ENCODE results near the gene COMT. TPM values are rescaled to one million over a fixed set of nuclear protein-coding genes. Genes with fewer than 3 reads are reported as not detected.

The COMT gene
- total RNA-seq, 2 donors from 2014 or later = 28.2 to 37.3 TPM

GRCh38 chr22:19942157-19943081 lies 847 bp downstream of the COMT start:
- ATAC-seq (peak; percentile 30), DNase-seq (no peak)
- Mint-ChIP-seq H3K36me3 (ENCODE audit: low read depth) (peaks cover 2% of the 10 kb centered on the region), H3K27me3 (no peaks in the 10 kb centered on the region), H3K4me3 (peak overlapping the region; percentile 94), H3K4me1 (peaks cover 39% of the 10 kb centered on the region), H3K27ac (peak overlapping the region; percentile 93)
- H3K9me3 ChIP-seq (ENCODE audit: control insufficient read depth, low read length, poor library complexity, severe bottlenecking) = no peaks in the 10 kb centered on the region

DNA sequence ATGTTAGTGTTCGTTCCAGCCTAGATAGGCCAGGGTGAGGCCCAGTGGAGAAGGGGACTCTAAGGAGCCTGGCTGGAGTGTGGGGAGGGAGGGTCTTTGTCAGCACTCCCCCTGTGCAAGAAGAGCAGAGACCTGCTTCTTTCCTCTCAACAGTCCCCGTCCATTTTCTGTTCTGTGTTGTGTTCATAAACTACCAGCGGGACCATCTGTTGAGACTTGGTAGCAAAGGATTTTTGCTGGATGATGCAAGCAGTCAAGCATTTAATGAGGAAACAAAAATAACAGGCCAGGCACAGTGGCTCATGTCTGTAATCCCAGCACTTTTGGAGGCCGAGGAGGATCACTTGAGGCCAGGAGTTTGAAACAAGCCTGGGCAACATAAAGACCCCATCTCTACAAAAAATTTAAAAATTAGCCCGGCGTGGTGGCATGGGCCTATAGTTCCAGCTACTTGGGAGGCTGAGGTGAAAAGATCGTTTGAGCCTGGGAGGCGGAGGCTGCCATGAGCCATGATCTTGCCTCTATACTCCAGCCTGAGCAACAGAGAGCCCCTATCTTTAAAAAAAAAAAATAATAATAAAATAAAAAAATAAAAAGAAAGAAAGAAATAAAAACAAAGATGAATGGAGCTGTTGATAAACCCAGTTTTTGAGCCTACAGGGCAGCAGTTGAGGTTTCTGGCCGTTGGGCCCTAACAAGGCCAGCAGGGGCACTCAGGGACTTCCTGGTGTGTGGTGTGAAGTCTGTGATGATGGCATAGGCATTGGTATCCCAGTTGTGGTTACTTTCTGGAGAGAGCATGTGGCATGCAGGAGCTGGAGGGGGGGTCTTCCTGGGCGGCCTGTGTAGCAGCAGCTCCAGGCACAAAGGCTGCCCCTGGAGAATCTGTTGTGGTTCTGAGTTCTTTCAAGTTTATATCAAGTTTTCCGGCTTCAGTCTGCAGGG lies 1.8 kb downstream of the COMT start:
- no peak for DNase-seq
- Mint-ChIP-seq H3K4me1 (peaks cover 39% of the 10 kb centered on the region), H3K27ac (peak overlapping the region; percentile 93), H3K27me3 (no peaks in the 10 kb centered on the region), H3K36me3 (ENCODE audit: low read depth) (no peaks in the 10 kb centered on the region), H3K4me3 (peak overlapping the region; percentile 94)
- H3K9me3 ChIP-seq (ENCODE audit: control insufficient read depth, low read length, poor library complexity, severe bottlenecking) = no peaks in the 10 kb centered on the region
- no peak for ATAC-seq

DNA sequence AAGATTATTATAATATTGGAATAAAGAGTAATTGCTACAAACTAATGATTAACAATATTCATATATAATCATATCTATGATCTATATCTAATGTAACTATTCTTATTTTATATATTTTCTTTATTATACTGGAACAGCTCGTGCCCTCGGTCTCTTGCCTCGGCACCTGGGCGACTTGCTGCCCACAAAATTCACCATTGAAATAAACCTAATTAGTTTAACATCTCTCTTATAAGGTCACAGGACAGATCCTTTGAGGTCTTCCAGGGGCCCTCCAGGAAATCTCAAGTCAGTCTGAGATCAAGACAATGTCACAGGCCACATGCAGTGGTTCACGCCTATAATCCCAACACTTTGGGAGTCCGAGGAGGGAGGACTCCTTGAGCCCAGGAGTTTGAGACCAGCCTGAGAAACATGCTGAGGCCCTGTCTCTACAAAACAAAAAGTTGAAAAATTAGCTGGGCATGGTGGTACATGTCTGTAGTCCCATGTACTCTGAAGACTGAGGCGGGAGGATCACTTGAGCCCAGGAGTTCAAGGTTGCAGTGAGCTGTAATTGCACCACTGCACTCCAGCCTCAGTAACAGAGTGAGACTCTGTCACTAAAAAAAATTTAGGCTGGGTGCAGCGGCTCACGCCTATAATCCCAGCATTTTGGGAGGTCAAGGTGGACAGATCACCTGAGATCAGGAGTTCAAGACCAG lies 6.6 kb downstream of the COMT start:
- Mint-ChIP-seq H3K27ac (no peak overlapping the region), H3K4me1 (peaks cover 19% of the 10 kb centered on the region), H3K4me3 (no peak overlapping the region), H3K36me3 (ENCODE audit: low read depth) (peaks cover 2% of the 10 kb centered on the region), H3K27me3 (no peaks in the 10 kb centered on the region)
- DNase-seq = no peak
- ATAC-seq = no peak
- no peaks in the 10 kb centered on the region for H3K9me3 ChIP-seq (ENCODE audit: control insufficient read depth, low read length, poor library complexity, severe bottlenecking)

DNA sequence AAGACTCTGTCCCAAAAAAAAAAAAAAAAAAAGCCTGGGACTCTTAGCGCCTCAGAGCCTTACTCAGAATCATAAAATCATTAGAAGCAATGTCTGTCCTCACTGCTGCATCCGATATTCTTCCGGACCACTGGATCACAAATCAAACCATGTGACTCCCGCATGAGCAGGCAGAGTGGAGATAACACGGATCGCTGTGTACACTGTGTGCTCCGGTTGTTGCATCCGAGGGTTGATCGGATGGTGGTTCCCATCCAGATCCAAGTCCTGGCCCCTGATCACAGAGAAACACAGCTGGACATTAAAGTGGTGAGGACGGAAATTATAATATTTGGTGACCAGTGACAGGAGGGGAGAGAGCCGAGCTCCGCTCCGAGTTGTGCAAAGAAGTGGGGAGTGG lies 9.8 kb downstream of the COMT start:
- H3K27ac Mint-ChIP-seq = peak overlapping the region; percentile 39

DNA sequence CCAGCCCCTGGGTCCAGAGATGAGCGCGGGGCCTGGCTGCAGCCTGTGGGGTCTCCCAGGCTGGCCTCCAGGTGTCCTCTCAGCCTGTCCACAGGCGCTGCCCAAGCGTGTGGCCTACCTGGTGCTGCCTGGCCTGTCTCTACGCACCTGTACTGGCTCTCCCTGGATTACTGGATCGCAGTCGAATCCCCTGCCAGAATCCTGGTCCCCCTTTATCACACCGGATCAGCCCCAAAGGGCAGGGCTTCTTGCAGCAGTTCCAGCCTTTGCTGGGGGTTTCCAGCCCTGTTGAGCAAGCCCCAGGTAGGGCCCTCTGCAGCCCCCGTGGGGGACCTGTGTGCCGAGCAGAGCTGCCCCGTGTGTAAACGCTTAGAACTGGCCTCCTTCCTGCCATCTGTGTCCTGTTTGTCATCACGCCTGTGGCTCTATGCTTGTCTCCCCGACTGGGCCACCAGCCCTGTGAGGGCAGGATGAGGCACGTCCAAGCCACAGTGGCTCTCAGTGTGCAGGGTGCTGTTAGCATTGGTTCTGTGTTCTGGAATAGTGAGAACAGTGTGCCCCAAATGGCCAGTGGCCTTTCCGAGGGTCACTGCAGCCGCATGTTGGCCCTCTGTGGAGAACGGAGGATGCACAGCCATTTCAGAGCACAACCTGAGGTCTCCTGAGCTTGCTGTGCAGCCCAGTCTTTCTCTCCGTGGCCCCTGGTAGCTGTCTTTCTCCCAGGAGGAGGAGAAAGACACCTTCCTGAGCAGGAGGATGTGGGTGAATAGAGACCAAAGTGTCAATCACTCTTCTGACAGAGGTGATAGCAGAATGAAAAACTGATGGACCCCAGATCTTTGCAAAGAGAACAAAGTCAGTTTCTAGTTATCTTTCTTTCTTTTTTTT lies 13.9 kb downstream of the COMT start:
- Mint-ChIP-seq H3K27me3 (no peaks in the 10 kb centered on the region), H3K4me3 (no peak overlapping the region), H3K4me1 (peaks cover 14% of the 10 kb centered on the region), H3K27ac (no peak overlapping the region), H3K36me3 (ENCODE audit: low read depth) (peaks cover under 1% of the 10 kb centered on the region)
- no peak for ATAC-seq
- H3K9me3 ChIP-seq (ENCODE audit: control insufficient read depth, low read length, poor library complexity, severe bottlenecking) = no peaks in the 10 kb centered on the region
- DNase-seq = no peak

More for the DNA sequence above, 9.8 kb downstream of the COMT start:
- H3K27me3 Mint-ChIP-seq = no peaks in the 10 kb centered on the region
- ATAC-seq (no peak), DNase-seq (no peak)
- peaks cover 20% of the 10 kb centered on the region for H3K4me1 Mint-ChIP-seq
- no peak overlapping the region for H3K4me3 Mint-ChIP-seq
- H3K9me3 ChIP-seq (ENCODE audit: control insufficient read depth, low read length, poor library complexity, severe bottlenecking) = no peaks in the 10 kb centered on the region
- H3K36me3 Mint-ChIP-seq (ENCODE audit: low read depth) = peaks cover 2% of the 10 kb centered on the region

DNA sequence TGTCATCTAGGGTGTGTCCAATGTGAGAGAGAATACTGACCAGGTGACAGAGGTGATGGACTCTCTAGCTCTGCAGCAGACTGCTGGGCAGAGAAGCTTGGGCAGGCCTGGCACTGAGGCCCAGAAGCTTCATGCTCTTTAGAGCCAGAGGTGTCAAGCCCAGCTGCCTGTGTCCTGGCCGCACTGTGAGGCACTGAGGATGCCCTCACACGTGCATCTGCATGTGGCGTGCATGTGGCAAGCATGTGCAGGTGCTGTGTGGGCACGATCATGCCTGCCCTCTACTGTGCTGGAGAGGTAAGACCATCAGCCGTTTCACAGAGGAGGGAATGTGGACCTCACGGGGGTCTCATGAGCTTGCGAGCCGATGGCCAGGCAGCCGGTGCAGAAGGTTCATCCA lies 15.9 kb downstream of the COMT start:
- H3K36me3 Mint-ChIP-seq (ENCODE audit: low read depth) = no peaks in the 10 kb centered on the region
- no peak for ATAC-seq
- no peak for DNase-seq
- no peaks in the 10 kb centered on the region for H3K27me3 Mint-ChIP-seq
- H3K4me3 Mint-ChIP-seq = no peak overlapping the region
- no peak overlapping the region for H3K27ac Mint-ChIP-seq
- H3K4me1 Mint-ChIP-seq = peaks cover 12% of the 10 kb centered on the region
- no peaks in the 10 kb centered on the region for H3K9me3 ChIP-seq (ENCODE audit: control insufficient read depth, low read length, poor library complexity, severe bottlenecking)

DNA sequence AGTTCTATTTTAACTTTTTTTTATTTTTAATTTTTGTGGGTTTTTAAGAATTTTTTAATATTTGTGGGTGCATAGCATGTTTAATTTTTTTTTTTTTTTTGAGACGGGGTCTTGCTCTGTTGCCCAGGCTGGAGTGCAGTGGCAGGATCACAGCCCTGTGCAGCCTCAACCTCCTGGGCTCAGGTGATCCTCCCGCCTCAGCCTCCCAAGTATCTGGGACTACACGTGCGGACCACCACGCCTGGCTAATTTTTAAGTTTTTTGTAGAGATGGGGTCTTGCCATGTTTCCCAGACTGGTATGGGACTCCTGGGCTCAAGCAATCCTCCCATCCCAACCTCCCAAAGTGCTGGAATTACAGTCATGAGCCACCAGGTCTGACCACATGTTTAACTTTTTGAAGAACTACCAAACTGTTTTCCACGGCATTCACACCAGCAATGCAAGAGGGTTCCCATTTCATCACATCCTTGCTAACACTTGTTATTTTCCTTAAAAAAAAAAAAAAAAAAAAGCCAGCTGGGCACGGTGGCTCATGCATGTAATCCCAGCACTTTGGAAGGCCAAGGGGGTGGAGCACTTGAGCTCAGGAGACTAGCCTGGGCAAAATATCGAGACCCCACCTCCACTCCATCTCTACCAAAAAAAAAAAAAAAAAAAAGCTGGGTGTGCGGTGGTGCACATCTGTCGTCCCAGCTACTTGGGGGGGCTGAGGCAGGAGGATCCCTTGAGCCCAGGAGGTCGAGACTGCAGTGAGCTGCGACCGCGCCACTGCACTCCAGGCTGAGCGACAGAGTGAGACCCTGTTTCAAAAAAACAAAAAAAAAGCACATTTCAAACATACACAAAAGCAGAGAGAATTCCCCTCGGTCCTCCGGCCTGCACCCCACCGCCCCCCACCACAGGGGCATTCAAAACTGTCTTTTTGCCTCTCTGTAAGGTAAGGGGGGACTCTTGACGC lies 16.8 kb downstream of the COMT start:
- ATAC-seq = no peak
- Mint-ChIP-seq H3K4me3 (no peak overlapping the region), H3K36me3 (ENCODE audit: low read depth) (no peaks in the 10 kb centered on the region), H3K4me1 (peaks cover 12% of the 10 kb centered on the region), H3K27me3 (no peaks in the 10 kb centered on the region), H3K27ac (no peak overlapping the region)
- DNase-seq = no peak
- no peaks in the 10 kb centered on the region for H3K9me3 ChIP-seq (ENCODE audit: control insufficient read depth, low read length, poor library complexity, severe bottlenecking)

- peaks cover 9% of the 10 kb centered on the region for H3K4me1 Mint-ChIP-seq
Observed at GRCh38 chr22:19959043-19959586, 17.5 kb downstream of the COMT start.

DNA sequence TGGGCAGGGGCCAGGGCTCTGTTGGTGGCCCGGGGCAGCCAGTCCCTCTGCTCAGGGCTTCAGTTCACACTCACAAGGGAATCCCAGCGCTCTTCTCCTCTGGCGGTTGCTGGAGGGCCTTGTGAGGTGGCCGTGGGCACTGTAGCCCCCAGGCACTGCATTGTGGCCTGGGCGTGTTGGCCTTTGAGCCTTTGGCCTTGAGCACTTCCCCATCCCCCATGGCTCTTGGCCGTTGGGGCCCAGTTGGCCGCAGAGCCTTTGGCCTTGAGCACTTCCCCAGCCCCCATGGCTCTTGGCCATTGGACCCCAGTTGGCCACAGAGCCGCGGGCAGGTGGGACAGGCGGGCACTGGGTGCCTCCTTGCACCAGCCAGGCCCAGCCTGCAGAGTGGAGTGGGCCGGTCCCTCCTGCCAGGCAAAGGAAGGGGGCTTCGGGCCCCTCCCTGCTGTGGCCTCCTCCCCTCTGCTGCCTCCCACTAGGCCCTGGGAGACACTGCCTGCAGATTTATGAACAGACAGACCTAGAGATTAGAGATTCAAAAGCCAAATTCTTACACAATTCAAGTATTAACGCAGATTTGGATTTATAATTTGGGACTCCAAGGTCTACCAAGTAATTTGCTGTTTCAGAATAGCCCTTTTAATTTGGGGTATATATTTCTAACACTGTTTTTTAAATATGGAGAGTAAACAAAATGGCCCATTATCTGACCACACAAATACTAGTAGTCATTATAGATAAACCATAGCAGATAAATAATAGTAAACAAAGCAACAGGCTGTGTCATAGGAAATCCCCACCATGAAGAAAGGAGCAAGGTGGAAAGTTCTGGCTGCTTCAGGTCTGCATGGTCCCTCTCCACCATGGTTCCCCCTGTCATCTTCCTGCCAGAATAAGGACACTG lies 18.3 kb downstream of the COMT start:
- H3K9me3 ChIP-seq (ENCODE audit: control insufficient read depth, low read length, poor library complexity, severe bottlenecking) = no peaks in the 10 kb centered on the region
- no peaks in the 10 kb centered on the region for H3K36me3 Mint-ChIP-seq (ENCODE audit: low read depth)
- no peak for DNase-seq
- ATAC-seq = no peak
- peaks cover 5% of the 10 kb centered on the region for H3K4me1 Mint-ChIP-seq
- H3K4me3 Mint-ChIP-seq = no peak overlapping the region
- no peaks in the 10 kb centered on the region for H3K27me3 Mint-ChIP-seq
- peak overlapping the region; percentile 21 for H3K27ac Mint-ChIP-seq

More at GRCh38 chr22:19959043-19959586, 17.5 kb downstream of the COMT start:
- no peak for DNase-seq
- Mint-ChIP-seq H3K36me3 (ENCODE audit: low read depth) (no peaks in the 10 kb centered on the region), H3K27ac (no peak overlapping the region), H3K27me3 (no peaks in the 10 kb centered on the region), H3K4me3 (no peak overlapping the region)
- no peak for ATAC-seq
- H3K9me3 ChIP-seq (ENCODE audit: control insufficient read depth, low read length, poor library complexity, severe bottlenecking) = no peaks in the 10 kb centered on the region

DNA sequence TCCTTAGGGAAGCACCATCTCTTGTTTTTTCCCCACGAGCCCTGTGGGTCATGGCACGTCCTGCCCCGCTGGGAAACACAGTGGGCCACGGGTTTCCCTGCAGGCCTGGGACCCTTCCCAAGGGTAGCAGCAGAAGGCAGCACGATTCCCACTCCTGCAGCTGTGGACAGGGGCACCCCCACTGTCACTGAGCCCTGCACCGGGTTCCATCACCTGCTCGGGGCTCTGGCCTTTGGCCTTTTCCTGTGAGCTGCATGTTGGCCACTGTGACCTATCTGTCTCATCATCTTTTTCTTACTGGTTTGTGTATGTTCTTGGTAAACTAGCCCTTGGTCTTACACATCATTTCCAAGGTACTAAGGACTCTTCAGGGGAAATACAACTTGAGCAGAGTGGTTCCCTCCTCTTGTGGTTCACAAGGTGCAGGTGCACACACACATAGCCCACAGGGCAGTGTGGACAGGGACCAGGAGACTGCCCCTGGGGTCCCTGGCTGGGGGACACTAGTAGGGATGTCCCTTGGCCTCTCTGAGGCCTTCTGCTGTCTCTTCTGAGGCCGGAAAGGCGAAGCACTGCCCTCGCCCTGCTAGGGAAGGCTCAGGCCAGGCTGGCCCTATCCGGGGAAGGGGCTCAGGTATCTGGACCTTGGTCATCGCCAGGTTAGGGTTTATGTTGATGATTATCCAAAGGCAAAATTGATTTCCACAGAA lies 19.1 kb downstream of the COMT start:
- Mint-ChIP-seq H3K27me3 (no peaks in the 10 kb centered on the region), H3K4me3 (no peak overlapping the region), H3K4me1 (peaks cover 2% of the 10 kb centered on the region), H3K27ac (peak overlapping the region; percentile 21), H3K36me3 (ENCODE audit: low read depth) (no peaks in the 10 kb centered on the region)
- H3K9me3 ChIP-seq (ENCODE audit: control insufficient read depth, low read length, poor library complexity, severe bottlenecking) = no peaks in the 10 kb centered on the region
- DNase-seq = no peak
- ATAC-seq = no peak
